ENCODE results near the gene LRTM2.

The LRTM2 gene

DNA sequence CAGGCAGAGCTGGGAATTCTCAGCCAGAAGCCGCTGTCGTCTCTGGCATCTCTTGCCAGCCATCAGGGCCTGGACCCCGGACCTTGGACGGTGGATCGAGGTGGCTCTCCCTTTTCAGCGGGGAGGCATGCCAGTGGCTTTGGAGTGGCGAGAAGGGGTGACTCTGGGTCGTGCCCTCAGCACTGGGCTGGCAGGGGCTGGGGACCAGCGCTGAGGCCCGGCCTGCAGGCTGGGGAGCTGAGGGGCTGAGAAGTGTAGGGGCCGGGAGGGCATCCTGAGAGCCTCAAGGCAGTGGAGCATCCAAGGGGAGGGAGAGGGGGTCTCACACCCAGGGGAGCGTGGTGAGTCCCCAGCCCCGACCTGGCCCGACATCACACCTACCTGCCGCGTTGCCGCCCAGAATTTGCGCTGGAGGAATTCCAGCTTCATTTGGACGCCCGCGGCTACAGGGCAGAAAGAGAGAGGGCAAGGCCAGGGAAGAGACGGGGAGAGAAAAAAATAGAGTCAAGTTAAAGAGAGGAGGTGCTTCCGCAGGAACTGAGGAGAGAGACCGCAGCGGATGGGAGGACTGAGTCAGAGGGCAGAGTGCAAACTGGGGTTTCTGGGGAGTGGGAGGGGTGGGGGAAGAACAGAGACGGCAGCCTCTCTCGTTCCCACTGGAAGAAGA, 9.0 kb upstream of the LRTM2 start:
- Histone ChIP-seq H3K4me3 (no peak overlapping the region), H3K4me1 (no peaks in the 10 kb centered on the region), H3K27ac (no peak overlapping the region), H3K9me3 (no peaks in the 10 kb centered on the region), H3K36me3 (no peaks in the 10 kb centered on the region), H3K27me3 (no peaks in the 10 kb centered on the region)
- no peak for TF ChIP-seq CTCF (IDR thresholded peaks at IDR 0.05)
- no peak for DNase-seq
- intact Hi-C loops (cut with DNase I; ENCODE audit: low total_unique reads): loop anchor here (10.0 kb wide), 1 partner anchor 103 kb away; the partner anchor contains the start of gene CACNA2D4

GRCh38 chr12:1811948-1812291, 8.4 kb upstream of the LRTM2 start:
- intact Hi-C loops (cut with DNase I; ENCODE audit: low total_unique reads): loop anchor here (10.0 kb wide), 1 partner anchor 103 kb away; the partner anchor contains the start of gene CACNA2D4
- H3K27ac ChIP-seq: no peak overlapping the region
- H3K36me3 ChIP-seq: no peaks in the 10 kb centered on the region
- H3K4me1 ChIP-seq: no peaks in the 10 kb centered on the region
- no peak for DNase-seq
- TF ChIP-seq CTCF (IDR thresholded peaks at IDR 0.05): no peak
- H3K27me3 ChIP-seq: no peaks in the 10 kb centered on the region
- no peak overlapping the region for H3K4me3 ChIP-seq
- no peaks in the 10 kb centered on the region for H3K9me3 ChIP-seq

GRCh38 chr12:1812650-1813302, 7.6 kb upstream of the LRTM2 start:
- DNase-seq: no peak
- H3K27ac ChIP-seq: no peak overlapping the region
- no peaks in the 10 kb centered on the region for H3K4me1 ChIP-seq
- H3K36me3 ChIP-seq: no peaks in the 10 kb centered on the region
- intact Hi-C loops (cut with DNase I; ENCODE audit: low total_unique reads): loop anchor here (10.0 kb wide), 1 partner anchor 102 kb away; the partner anchor contains the start of gene CACNA2D4
- no peaks in the 10 kb centered on the region for H3K27me3 ChIP-seq
- no peaks in the 10 kb centered on the region for H3K9me3 ChIP-seq
- no peak for TF ChIP-seq CTCF (IDR thresholded peaks at IDR 0.05)
- H3K4me3 ChIP-seq: no peak overlapping the region

DNA sequence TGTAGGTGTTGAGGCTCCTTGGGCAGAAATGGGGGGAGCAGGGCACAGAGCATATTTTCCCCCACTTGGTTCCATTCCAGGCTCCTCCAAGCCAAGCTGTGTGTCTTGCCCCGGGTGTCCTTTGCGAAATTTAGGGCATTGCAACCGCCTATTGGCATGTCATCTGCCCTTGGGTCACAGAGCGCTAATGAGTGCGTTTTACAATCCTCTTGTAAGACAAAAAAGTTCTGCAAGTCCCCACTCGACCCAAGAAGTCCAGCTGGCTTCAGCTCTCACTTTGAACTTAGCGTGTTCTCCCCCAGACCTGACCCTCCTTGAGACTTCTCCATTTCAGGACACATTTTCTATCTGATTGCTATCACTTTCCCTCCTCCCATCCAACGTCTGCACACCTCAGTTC, 6.1 kb upstream of the LRTM2 start:
- Histone ChIP-seq H3K4me3 (no peak overlapping the region), H3K27me3 (peaks cover 0 to 4% of the 10 kb centered on the region in 2 donors), H3K27ac (no peak overlapping the region), H3K4me1 (no peaks in the 10 kb centered on the region), H3K9me3 (no peaks in the 10 kb centered on the region), H3K36me3 (no peaks in the 10 kb centered on the region)
- no peak for DNase-seq
- TF ChIP-seq CTCF (IDR thresholded peaks at IDR 0.05): no peak
- intact Hi-C loops (cut with DNase I; ENCODE audit: low total_unique reads): loop anchor here (10.0 kb wide), 1 partner anchor 101 kb away; the partner anchor contains the start of gene CACNA2D4

DNA sequence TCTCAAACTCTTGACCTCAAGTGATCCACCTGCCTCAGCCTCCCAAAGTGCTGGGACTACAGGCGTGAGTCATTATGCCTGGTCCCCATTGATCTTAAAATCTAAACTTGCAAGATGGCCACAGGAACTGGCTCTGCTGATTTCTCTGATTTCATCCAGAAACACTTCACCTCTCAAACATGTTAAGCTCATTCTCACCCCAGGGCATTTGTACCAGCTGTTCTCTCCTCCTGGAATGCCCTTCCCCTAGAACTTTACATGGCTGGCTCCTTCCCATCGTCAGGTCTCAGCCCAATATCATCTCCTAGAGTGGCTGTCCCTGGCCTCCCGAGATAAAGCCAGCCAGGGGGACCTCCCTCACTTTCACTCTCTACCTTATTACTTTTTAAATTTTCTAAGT, 5.3 kb upstream of the LRTM2 start:
- DNase-seq: no peak
- H3K27ac ChIP-seq: no peak overlapping the region
- intact Hi-C loops (cut with DNase I; ENCODE audit: low total_unique reads): loop anchor here (10.0 kb wide), 1 partner anchor 100 kb away; the partner anchor contains the start of gene CACNA2D4
- H3K27me3 ChIP-seq: peaks cover 0 to 12% of the 10 kb centered on the region in 2 donors
- H3K9me3 ChIP-seq: no peaks in the 10 kb centered on the region
- no peak overlapping the region for H3K4me3 ChIP-seq
- no peak for TF ChIP-seq CTCF (IDR thresholded peaks at IDR 0.05)
- H3K4me1 ChIP-seq: peaks cover 0 to under 1% (median 0%) of the 10 kb centered on the region in 4 donors
- no peaks in the 10 kb centered on the region for H3K36me3 ChIP-seq
